GM23338 (cell line): Measurements from ENCODE around the gene KIF24. TPM values are rescaled to one million over a fixed set of nuclear protein-coding genes. Genes with fewer than 3 reads are reported as not detected.

Source experiments
- ATAC-seq: fragments of 200-7000 bp; cut with Tn5 transposase; 3 replicates; pipeline ENCODE4 v1.9.1; 2020
- DNase-seq: peaks from one replicate; pipeline ENCODE4 v3.0.0-alpha.2; 2015; ENCODE audit warnings: low spot score
- H2AFZ ChIP-seq: fragments of 200-600 bp; sonication (generic); 2 replicates; pipeline ENCODE4 v1.8.0; 2016; ENCODE audit warnings: antibody characterized with exemption, mild to moderate bottlenecking, moderate library complexity
- H3F3A ChIP-seq: fragments of 200-600 bp; sonication (generic); replicated peaks from 2 replicates; pipeline ENCODE4 v1.8.0; 2017; ENCODE audit warnings: antibody characterized with exemption, mixed run types, low read depth
- H3K27ac ChIP-seq: fragments of 200-600 bp; sonication (generic); 2 replicates; pipeline ENCODE4 v1.6.1; 2016; ENCODE audit warnings: low read depth
- H3K27me3 ChIP-seq: fragments of 200-600 bp; sonication (generic); 2 replicates; pipeline ENCODE4 v1.8.0; 2016; ENCODE audit warnings: mild to moderate bottlenecking, mixed run types, moderate library complexity; ENCODE audit not compliant: insufficient read depth
- H3K36me3 ChIP-seq: fragments of 200-600 bp; sonication (generic); 2 replicates; pipeline ENCODE4 v1.8.0; 2016; ENCODE audit warnings: mild to moderate bottlenecking; ENCODE audit not compliant: insufficient read depth
- H3K4me1 ChIP-seq: fragments of 200-600 bp; sonication (generic); 2 replicates; pipeline ENCODE4 v1.8.0; 2016; ENCODE audit warnings: mild to moderate bottlenecking, moderate library complexity; ENCODE audit not compliant: insufficient read depth
- H3K4me2 ChIP-seq: fragments of 200-600 bp; sonication (generic); 2 replicates; pipeline ENCODE4 v1.7.1; 2017; ENCODE audit warnings: mixed run types
- H3K4me3 ChIP-seq: fragments of 200-600 bp; sonication (generic); 2 replicates; pipeline ENCODE4 v1.6.1; 2016; ENCODE audit warnings: mixed run types
- H3K79me2 ChIP-seq: fragments of 200-600 bp; sonication (generic); replicated peaks from 2 replicates; pipeline ENCODE4 v1.8.0; 2017; ENCODE audit warnings: mild to moderate bottlenecking; ENCODE audit not compliant: insufficient read depth
- H3K9me2 ChIP-seq: fragments of 200-600 bp; sonication (generic); 2 replicates; pipeline ENCODE4 v1.8.0; 2017; ENCODE audit not compliant: insufficient read depth
- H4K20me1 ChIP-seq: fragments of 200-600 bp; sonication (generic); replicated peaks from 2 replicates; pipeline ENCODE4 v1.8.0; 2017; ENCODE audit warnings: mild to moderate bottlenecking; ENCODE audit not compliant: insufficient read depth
- H3K27ac Mint-ChIP-seq: 2 replicates; pipeline ENCODE4 v1.8.0; 2020; ENCODE audit warnings: inconsistent platforms, mild to moderate bottlenecking, moderate library complexity, mixed read lengths
- H3K27me3 Mint-ChIP-seq: 3 replicates; pipeline ENCODE4 v1.8.0; 2022; ENCODE audit warnings: low read depth, mild to moderate bottlenecking, moderate library complexity, mixed read lengths, inconsistent platforms; ENCODE audit not compliant: insufficient read depth, poor library complexity
- H3K36me3 Mint-ChIP-seq: 3 replicates; pipeline ENCODE4 v1.8.0; 2021; ENCODE audit warnings: low read depth, mild to moderate bottlenecking, inconsistent platforms, moderate library complexity, mixed read lengths
- H3K4me1 Mint-ChIP-seq: 3 replicates; pipeline ENCODE4 v1.8.0; 2020; ENCODE audit warnings: mild to moderate bottlenecking, inconsistent platforms, mixed read lengths
- H3K4me3 Mint-ChIP-seq: 3 replicates; pipeline ENCODE4 v1.8.0; 2021; ENCODE audit warnings: moderate library complexity, mild to moderate bottlenecking, inconsistent platforms, mixed read lengths
- H3K9me3 Mint-ChIP-seq: 3 replicates; pipeline ENCODE4 v1.8.0; 2020; ENCODE audit warnings: moderate library complexity, mild to moderate bottlenecking, inconsistent platforms, mixed read lengths
- CREB1 ChIP-seq: fragments of 250-450 bp; sonication (Bioruptor Pico); IDR thresholded peaks from 2 replicates; pipeline ENCODE4 v1.5.0; 2020; ENCODE audit warnings: low read depth, mild to moderate bottlenecking, moderate library complexity
- EZH2 ChIP-seq: fragments of 200-600 bp; sonication (generic); IDR thresholded peaks from one replicate; pipeline ENCODE4 v1.8.0; 2017; ENCODE audit warnings: antibody characterized with exemption, mild to moderate bottlenecking, low read depth; ENCODE audit not compliant: unreplicated experiment
- EZH2phosphoT487 ChIP-seq: fragments of 200-600 bp; sonication (generic); IDR thresholded peaks from one replicate; pipeline ENCODE4 v1.8.1; 2018; ENCODE audit warnings: antibody characterized with exemption; ENCODE audit not compliant: unreplicated experiment
- JUNB ChIP-seq: IDR thresholded peaks from one replicate; pipeline ENCODE4 v1.6.1; 2016; ENCODE audit warnings: antibody characterized with exemption; ENCODE audit not compliant: unreplicated experiment
- NANOG ChIP-seq: IDR thresholded peaks from 2 replicates; pipeline ENCODE4 v1.6.1; 2016; ENCODE audit warnings: antibody characterized with exemption, borderline replicate concordance
- POLR2AphosphoS5 ChIP-seq: IDR thresholded peaks from 2 replicates; pipeline ENCODE4 v1.6.1; 2016; ENCODE audit warnings: antibody characterized with exemption, low read depth
- STAT1 ChIP-seq: IDR thresholded peaks from one replicate; pipeline ENCODE4 v1.6.1; 2016; ENCODE audit warnings: antibody characterized with exemption; ENCODE audit not compliant: unreplicated experiment
- ZNF114 ChIP-seq: fragments of 250-450 bp; sonication (Bioruptor Pico); IDR thresholded peaks from 2 replicates; pipeline ENCODE4 v1.5.0; 2020; ENCODE audit warnings: mild to moderate bottlenecking, moderate library complexity
- ZNF331 ChIP-seq: fragments of 250-450 bp; sonication (Bioruptor Pico); IDR thresholded peaks from 2 replicates; pipeline ENCODE4 v1.5.0; 2020; ENCODE audit warnings: low read depth, mild to moderate bottlenecking, moderate library complexity
- polyA plus RNA-seq: library from polyadenylated mRNA; unstranded; fragments of >200 nt; fragmentation: Nextera tagmentation; extraction: Ambion mirVana; gene quantifications from 2 replicates; pipeline ENCODE4 v1.2.1, GENCODE V29; 2016
- total RNA-seq: library from RNA; depleted of rRNA; stranded (reverse); fragments of >200 nt; shearing (Covaris generic); gene quantifications from 2 replicates; pipeline ENCODE4 v1.2.3, GENCODE V29; 2014
- TF ChIP-seq, protein P1 (sequence below), 2 experiments: fragments of 200-600 bp in 1 of 2; sonication (generic) in 1 of 2; conservative IDR thresholded peaks; 2 replicates each; pipeline versions ENCODE4 v1.5.1 to v1.6.1; 2016 to 2017; ENCODE audit warnings: antibody characterized with exemption in 2 of 2, low read depth in 2 of 2, mild to moderate bottlenecking in 2 of 2, moderate library complexity in 1 of 2
- TF ChIP-seq, protein P2 (sequence below): fragments of 250-450 bp; sonication (Bioruptor Pico); IDR thresholded peaks from 2 replicates; pipeline ENCODE4 v1.5.0; 2020; ENCODE audit warnings: mild to moderate bottlenecking, moderate library complexity
- TF ChIP-seq, protein P3 (sequence below): IDR thresholded peaks from one replicate; pipeline ENCODE4 v1.6.1; 2018; ENCODE audit warnings: antibody characterized with exemption; ENCODE audit not compliant: unreplicated experiment
- TF ChIP-seq, protein P4 (sequence below): IDR thresholded peaks from 2 replicates; pipeline ENCODE4 v1.6.1; 2016; ENCODE audit warnings: antibody characterized with exemption

KIF24 gene
- total and polyA plus RNA-seq, 2 experiments from 2014 or later = 1.3 to 4.4 TPM

DNA sequence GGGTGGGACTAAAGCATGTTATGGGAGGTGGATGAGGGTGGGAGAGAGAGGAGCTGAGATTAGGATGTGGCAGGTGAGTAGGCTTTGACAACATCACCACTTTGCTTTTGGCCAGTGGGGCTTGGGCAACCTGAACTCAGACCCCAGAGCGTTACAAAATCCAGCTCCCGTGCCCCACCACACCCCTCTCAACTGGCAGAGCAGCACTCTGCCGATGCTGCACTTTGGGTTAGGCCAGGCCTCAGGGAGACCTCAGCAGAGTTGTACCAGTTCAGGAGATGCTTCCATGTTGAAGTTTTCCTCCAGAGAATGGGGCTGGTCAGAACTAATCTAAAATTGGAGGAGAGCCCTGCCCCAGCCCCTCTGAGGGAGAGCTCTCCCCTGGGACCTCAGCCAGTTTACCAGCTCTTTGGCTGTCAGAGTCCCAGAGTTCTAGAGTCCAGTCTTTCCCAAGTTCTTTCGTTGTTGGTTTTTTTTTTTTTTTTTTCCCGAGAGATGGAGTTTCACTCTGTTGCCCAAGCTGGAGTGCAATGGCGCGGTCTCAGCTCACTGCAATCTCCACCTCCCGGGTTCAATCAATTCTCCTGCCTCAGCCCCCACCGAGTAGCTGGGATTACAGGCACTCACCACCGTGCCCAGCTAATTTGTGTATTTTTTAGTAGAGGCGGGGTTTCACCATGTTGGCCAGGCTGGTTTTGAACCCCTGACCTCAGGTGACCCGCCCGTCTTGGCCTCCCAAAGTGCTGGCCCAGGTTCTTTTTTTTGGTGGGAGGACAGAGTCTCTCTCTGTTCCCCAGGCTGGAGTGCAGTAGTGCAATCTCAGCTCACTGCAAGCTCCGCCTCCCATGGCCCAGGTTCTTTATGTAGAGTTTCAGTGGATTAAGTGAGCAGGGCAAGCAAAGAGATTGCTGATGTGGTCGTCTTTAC, 18.1 kb upstream of the KIF24 start:
- no peaks in the 10 kb centered on the region for H4K20me1 ChIP-seq
- H3K4me2 ChIP-seq = no peak overlapping the region
- Mint-ChIP-seq H3K36me3 (peaks cover 4% of the 10 kb centered on the region; the same call in 1 of the 3 replicates), H3K4me3 (no peak overlapping the region), H3K9me3 (no peaks in the 10 kb centered on the region; the same call in 2 of the 3 replicates), H3K27ac (no peak overlapping the region), H3K27me3 (peaks cover 9% of the 10 kb centered on the region), H3K4me1 (peaks cover 4% of the 10 kb centered on the region; the same call in 1 of the 3 replicates)
- peak; percentile 56 for ATAC-seq
- no peaks in the 10 kb centered on the region for H3K79me2 ChIP-seq
- H3K27me3 ChIP-seq = no peaks in the 10 kb centered on the region
- H3K36me3 ChIP-seq = no peaks in the 10 kb centered on the region
- H3K9me2 ChIP-seq = no peaks in the 10 kb centered on the region
- H3K27ac ChIP-seq = no peak overlapping the region
- no peak for DNase-seq
- no peaks in the 10 kb centered on the region for H3K4me1 ChIP-seq
- no peak overlapping the region for H3K4me3 ChIP-seq
- TF ChIP-seq EZH2phosphoT487 = no peak
- no peak for TF ChIP-seq POLR2AphosphoS5
- TF ChIP-seq, protein P1, sequence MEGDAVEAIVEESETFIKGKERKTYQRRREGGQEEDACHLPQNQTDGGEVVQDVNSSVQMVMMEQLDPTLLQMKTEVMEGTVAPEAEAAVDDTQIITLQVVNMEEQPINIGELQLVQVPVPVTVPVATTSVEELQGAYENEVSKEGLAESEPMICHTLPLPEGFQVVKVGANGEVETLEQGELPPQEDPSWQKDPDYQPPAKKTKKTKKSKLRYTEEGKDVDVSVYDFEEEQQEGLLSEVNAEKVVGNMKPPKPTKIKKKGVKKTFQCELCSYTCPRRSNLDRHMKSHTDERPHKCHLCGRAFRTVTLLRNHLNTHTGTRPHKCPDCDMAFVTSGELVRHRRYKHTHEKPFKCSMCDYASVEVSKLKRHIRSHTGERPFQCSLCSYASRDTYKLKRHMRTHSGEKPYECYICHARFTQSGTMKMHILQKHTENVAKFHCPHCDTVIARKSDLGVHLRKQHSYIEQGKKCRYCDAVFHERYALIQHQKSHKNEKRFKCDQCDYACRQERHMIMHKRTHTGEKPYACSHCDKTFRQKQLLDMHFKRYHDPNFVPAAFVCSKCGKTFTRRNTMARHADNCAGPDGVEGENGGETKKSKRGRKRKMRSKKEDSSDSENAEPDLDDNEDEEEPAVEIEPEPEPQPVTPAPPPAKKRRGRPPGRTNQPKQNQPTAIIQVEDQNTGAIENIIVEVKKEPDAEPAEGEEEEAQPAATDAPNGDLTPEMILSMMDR (conservative IDR thresholded peaks at IDR 0.05; ENCODE audit: low read depth in 2 of 2) = no peak
- TF ChIP-seq EZH2 = no peak
- TF ChIP-seq, protein P2, sequence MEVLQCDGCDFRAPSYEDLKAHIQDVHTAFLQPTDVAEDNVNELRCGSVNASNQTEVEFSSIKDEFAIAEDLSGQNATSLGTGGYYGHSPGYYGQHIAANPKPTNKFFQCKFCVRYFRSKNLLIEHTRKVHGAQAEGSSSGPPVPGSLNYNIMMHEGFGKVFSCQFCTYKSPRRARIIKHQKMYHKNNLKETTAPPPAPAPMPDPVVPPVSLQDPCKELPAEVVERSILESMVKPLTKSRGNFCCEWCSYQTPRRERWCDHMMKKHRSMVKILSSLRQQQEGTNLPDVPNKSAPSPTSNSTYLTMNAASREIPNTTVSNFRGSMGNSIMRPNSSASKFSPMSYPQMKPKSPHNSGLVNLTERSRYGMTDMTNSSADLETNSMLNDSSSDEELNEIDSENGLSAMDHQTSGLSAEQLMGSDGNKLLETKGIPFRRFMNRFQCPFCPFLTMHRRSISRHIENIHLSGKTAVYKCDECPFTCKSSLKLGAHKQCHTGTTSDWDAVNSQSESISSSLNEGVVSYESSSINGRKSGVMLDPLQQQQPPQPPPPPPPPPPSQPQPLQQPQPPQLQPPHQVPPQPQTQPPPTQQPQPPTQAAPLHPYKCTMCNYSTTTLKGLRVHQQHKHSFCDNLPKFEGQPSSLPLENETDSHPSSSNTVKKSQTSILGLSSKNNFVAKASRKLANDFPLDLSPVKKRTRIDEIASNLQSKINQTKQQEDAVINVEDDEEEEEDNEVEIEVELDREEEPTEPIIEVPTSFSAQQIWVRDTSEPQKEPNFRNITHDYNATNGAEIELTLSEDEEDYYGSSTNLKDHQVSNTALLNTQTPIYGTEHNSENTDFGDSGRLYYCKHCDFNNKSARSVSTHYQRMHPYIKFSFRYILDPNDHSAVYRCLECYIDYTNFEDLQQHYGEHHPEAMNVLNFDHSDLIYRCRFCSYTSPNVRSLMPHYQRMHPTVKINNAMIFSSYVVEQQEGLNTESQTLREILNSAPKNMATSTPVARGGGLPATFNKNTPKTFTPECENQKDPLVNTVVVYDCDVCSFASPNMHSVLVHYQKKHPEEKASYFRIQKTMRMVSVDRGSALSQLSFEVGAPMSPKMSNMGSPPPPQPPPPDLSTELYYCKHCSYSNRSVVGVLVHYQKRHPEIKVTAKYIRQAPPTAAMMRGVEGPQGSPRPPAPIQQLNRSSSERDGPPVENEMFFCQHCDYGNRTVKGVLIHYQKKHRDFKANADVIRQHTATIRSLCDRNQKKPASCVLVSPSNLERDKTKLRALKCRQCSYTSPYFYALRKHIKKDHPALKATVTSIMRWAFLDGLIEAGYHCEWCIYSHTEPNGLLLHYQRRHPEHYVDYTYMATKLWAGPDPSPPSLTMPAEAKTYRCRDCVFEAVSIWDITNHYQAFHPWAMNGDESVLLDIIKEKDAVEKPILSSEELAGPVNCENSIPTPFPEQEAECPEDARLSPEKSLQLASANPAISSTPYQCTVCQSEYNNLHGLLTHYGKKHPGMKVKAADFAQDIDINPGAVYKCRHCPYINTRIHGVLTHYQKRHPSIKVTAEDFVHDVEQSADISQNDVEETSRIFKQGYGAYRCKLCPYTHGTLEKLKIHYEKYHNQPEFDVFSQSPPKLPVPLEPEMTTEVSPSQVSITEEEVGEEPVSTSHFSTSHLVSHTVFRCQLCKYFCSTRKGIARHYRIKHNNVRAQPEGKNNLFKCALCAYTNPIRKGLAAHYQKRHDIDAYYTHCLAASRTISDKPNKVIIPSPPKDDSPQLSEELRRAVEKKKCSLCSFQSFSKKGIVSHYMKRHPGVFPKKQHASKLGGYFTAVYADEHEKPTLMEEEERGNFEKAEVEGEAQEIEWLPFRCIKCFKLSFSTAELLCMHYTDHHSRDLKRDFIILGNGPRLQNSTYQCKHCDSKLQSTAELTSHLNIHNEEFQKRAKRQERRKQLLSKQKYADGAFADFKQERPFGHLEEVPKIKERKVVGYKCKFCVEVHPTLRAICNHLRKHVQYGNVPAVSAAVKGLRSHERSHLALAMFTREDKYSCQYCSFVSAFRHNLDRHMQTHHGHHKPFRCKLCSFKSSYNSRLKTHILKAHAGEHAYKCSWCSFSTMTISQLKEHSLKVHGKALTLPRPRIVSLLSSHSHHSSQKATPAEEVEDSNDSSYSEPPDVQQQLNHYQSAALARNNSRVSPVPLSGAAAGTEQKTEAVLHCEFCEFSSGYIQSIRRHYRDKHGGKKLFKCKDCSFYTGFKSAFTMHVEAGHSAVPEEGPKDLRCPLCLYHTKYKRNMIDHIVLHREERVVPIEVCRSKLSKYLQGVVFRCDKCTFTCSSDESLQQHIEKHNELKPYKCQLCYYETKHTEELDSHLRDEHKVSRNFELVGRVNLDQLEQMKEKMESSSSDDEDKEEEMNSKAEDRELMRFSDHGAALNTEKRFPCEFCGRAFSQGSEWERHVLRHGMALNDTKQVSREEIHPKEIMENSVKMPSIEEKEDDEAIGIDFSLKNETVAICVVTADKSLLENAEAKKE (CRISPR knock-in tag) = no peak
- TF ChIP-seq JUNB = no peak
- TF ChIP-seq ZNF114 = no peak
- TF ChIP-seq CREB1 = no peak
- TF ChIP-seq, protein P3, sequence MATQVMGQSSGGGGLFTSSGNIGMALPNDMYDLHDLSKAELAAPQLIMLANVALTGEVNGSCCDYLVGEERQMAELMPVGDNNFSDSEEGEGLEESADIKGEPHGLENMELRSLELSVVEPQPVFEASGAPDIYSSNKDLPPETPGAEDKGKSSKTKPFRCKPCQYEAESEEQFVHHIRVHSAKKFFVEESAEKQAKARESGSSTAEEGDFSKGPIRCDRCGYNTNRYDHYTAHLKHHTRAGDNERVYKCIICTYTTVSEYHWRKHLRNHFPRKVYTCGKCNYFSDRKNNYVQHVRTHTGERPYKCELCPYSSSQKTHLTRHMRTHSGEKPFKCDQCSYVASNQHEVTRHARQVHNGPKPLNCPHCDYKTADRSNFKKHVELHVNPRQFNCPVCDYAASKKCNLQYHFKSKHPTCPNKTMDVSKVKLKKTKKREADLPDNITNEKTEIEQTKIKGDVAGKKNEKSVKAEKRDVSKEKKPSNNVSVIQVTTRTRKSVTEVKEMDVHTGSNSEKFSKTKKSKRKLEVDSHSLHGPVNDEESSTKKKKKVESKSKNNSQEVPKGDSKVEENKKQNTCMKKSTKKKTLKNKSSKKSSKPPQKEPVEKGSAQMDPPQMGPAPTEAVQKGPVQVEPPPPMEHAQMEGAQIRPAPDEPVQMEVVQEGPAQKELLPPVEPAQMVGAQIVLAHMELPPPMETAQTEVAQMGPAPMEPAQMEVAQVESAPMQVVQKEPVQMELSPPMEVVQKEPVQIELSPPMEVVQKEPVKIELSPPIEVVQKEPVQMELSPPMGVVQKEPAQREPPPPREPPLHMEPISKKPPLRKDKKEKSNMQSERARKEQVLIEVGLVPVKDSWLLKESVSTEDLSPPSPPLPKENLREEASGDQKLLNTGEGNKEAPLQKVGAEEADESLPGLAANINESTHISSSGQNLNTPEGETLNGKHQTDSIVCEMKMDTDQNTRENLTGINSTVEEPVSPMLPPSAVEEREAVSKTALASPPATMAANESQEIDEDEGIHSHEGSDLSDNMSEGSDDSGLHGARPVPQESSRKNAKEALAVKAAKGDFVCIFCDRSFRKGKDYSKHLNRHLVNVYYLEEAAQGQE = no peak
- TF ChIP-seq NANOG = no peak
- TF ChIP-seq, protein P4, sequence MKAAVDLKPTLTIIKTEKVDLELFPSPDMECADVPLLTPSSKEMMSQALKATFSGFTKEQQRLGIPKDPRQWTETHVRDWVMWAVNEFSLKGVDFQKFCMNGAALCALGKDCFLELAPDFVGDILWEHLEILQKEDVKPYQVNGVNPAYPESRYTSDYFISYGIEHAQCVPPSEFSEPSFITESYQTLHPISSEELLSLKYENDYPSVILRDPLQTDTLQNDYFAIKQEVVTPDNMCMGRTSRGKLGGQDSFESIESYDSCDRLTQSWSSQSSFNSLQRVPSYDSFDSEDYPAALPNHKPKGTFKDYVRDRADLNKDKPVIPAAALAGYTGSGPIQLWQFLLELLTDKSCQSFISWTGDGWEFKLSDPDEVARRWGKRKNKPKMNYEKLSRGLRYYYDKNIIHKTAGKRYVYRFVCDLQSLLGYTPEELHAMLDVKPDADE = no peak
- TF ChIP-seq ZNF331 (CRISPR knock-in tag) = no peak
- no peak for TF ChIP-seq STAT1
- no peaks in the 10 kb centered on the region for H3F3A ChIP-seq
- H2AFZ ChIP-seq = no peak overlapping the region
